ENCODE data around the gene LPAR4. TPM values are rescaled to one million over a fixed set of nuclear protein-coding genes. Genes with fewer than 3 reads are reported as not detected.

The LPAR4 gene
- not detected in 2 replicates for polyA plus RNA-seq (2011; rRNA removed)
- not detected in 2 replicates for polyA plus RNA-seq (2012; cell fraction: cytosol; rRNA removed)
- polyA plus RNA-seq (2012; cell fraction: nucleus; rRNA removed): not detected in 2 replicates
- not detected in 3 replicates for polyA plus RNA-seq (2017; fragmentation: RNase III; extraction: RNeasy Plus Mini Kit Qiagen cat#74134 plus additional on column Dnase treatment)
- not detected in 2 replicates for polyA minus RNA-seq (2011; rRNA and poly(A)+ RNA removed)

DNA sequence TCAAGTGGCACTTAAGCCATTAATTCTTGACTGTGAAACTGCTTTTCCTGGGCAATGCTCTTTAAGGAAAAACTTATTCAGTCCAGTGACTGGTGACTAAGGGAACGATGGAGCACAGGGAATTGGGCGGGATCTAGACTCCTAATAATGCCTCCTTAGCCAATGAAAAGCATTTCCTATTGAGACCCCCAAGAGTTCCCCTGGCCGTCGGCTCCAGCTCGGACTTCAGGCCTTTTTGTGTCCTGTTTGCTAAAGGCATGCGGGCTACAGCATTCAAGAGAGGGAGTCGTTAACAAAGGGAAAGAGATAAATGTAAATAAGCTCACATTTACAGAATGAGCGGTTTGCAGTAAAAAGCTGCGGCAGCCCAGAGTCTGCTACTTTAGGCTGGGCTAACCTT lies at the start of gene LPAR4:
TSS of gene LPAR4 (plus strand) at position 232 of the 400 bp plus-strand sequence. CDS start 7,150 bp downstream, outside the sequence.
- Histone ChIP-seq H3K4me1 (no peaks in the 10 kb centered on the region), H3K27ac (no peak within 1 kb of the TSS), H3K4me3 (no peak within 1 kb of the TSS), H3K9me3 (no peaks in the 10 kb centered on the region), H3K4me2 (peak within 1 kb of the TSS; percentile 31; the same call in 1 of the 3 replicates)
- ChIA-PET POLR2A (no interaction called here), CTCF (no interaction called here)
- DNase-seq (ENCODE audit: low read depth in 1 of 2, low spot score in 1 of 2): no peak
- FAIRE-seq: no peak
- ATAC-seq: no peak
- no peak for TF ChIP-seq FOSL2 (IDR thresholded peaks at IDR 0.05)
- TF ChIP-seq FOSL2 (CRISPR knock-in tag; IDR thresholded peaks at IDR 0.05): no peak
- no peak for TF ChIP-seq TP53 (CRISPR knock-in tag; IDR thresholded peaks at IDR 0.05)
- no peak for TF ChIP-seq CEBPB (IDR thresholded peaks at IDR 0.05)
- TF ChIP-seq POLR2A (IDR thresholded peaks at IDR 0.05; ENCODE audit: low read length): no peak
- no peak for TF ChIP-seq RFX5 (IDR thresholded peaks at IDR 0.05)
- TF ChIP-seq ZC3H11A (IDR thresholded peaks at IDR 0.05): no peak
- TF ChIP-seq BCL3 (IDR thresholded peaks at IDR 0.05): no peak
- 13% methylated on average over 9 of the region's 9 CpGs for WGBS (ENCODE audit: missing lambda C conversion rate)

DNA sequence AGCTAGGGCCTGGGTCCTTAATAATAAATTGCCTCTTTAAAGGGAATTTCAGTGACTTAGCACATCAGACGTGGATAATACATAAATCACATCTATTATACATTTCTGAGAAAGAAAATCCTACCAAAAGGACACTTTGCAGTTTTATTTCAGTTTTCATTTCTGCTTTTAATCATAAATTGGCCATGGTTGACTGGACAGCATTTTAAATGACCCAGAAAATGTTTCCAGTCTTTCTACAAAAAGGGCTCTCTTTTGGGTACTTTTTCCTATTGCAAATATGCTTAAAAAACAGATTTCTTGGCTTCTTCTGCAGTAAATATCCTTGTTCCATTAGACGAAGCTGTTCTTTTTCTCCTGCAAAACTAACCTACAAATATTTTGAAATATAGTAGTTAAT lies 41.4 kb upstream of the LPAR4 start:
- H3K4me2 ChIP-seq: no peak overlapping the region
- H3K4me1 ChIP-seq: no peaks in the 10 kb centered on the region
- ChIA-PET CTCF (no interaction called here), POLR2A (no interaction called here)
- no peak for DNase-seq (ENCODE audit: low read depth in 1 of 2, low spot score in 1 of 2)
- TF ChIP-seq GATA3 (IDR thresholded peaks at IDR 0.05; ENCODE audit: borderline replicate concordance): no peak
- TF ChIP-seq REST (IDR thresholded peaks at IDR 0.05): no peak
- no peak for TF ChIP-seq CBX8 (IDR thresholded peaks at IDR 0.05)
- TF ChIP-seq RARB (CRISPR knock-in tag; IDR thresholded peaks at IDR 0.05): no peak
- TF ChIP-seq EHMT2 (IDR thresholded peaks at IDR 0.05; ENCODE audit: low read depth): no peak
- no peak for TF ChIP-seq EP300 (IDR thresholded peaks at IDR 0.05)
- TF ChIP-seq CHD4 (IDR thresholded peaks at IDR 0.05; ENCODE audit: borderline replicate concordance): no peak
- TF ChIP-seq CHD2 (IDR thresholded peaks at IDR 0.05; ENCODE audit: low read length, partially characterized antibody): no peak
- TF ChIP-seq RAD21 (conservative IDR thresholded peaks at IDR 0.05 in 1 of 2, IDR thresholded peaks at IDR 0.05 in 1 of 2): no peak
- no peak for TF ChIP-seq JUN (IDR thresholded peaks at IDR 0.05)
- TF ChIP-seq HOXB5 (CRISPR knock-in tag; IDR thresholded peaks at IDR 0.05): no peak
- TF ChIP-seq POLR2A (IDR thresholded peaks at IDR 0.05; ENCODE audit: low read length): no peak
- no peak for TF ChIP-seq RNF2 (IDR thresholded peaks at IDR 0.05; ENCODE audit: borderline replicate concordance, low read depth)
- no peak for TF ChIP-seq BHLHE40 (IDR thresholded peaks at IDR 0.05; ENCODE audit: low read depth, low read length)
- TF ChIP-seq MAZ (IDR thresholded peaks at IDR 0.05; ENCODE audit: borderline replicate concordance, low read depth, low read length): no peak
- no peak for TF ChIP-seq SMC3 (IDR thresholded peaks at IDR 0.05)
- no peak for TF ChIP-seq ESRRA (IDR thresholded peaks at IDR 0.05; ENCODE audit: borderline replicate concordance, low read length)
- TF ChIP-seq, protein P1, sequence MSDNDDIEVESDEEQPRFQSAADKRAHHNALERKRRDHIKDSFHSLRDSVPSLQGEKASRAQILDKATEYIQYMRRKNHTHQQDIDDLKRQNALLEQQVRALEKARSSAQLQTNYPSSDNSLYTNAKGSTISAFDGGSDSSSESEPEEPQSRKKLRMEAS (IDR thresholded peaks at IDR 0.05): no peak
- WGBS (ENCODE audit: missing lambda C conversion rate): 12% methylated on average over 2 of the region's 2 CpGs
- FAIRE-seq: no peak
- H3K27ac ChIP-seq: no peak overlapping the region
- ATAC-seq: no peak
- H3K9me3 ChIP-seq: no peaks in the 10 kb centered on the region
- H3K4me3 ChIP-seq: no peak overlapping the region

Measured in A549 (cell line).